Gastroesophageal sphincter (tissue), 3 donors: Measurements from ENCODE around the gene DCDC1.

Experiments used
- CTCF ChIP-seq, 4 experiments: fragments of 200-600 bp in 2 of 4; fragments of 450-650 bp in 2 of 4; sonication (generic) in 1 of 4; IDR thresholded peaks; one replicate each; pipeline ENCODE4 v1.5.1; 2017 to 2019; ENCODE audit warnings: antibody characterized with exemption in 4 of 4, mild to moderate bottlenecking in 2 of 4, moderate library complexity in 2 of 4
- POLR2A ChIP-seq, 2 donors: fragments of 450-650 bp; IDR thresholded peaks; one replicate each; pipeline ENCODE4 v1.6.1; 2017; ENCODE audit warnings: antibody characterized with exemption in 2 of 2, mild to moderate bottlenecking in 2 of 2, moderate library complexity in 1 of 2
- POLR2AphosphoS5 ChIP-seq: sonication (generic); formaldehyde crosslinking; IDR thresholded peaks from one replicate; pipeline ENCODE4 v1.6.1; 2017; ENCODE audit warnings: antibody characterized with exemption

GRCh38 chr11:30837252-30837651, 532.3 kb downstream of the DCDC1 start:
- TF ChIP-seq CTCF (IDR thresholded peaks at IDR 0.05) (no peak), POLR2AphosphoS5 (no peak), POLR2A (IDR thresholded peaks at IDR 0.05) (no peak)
